Stimulated activated CD8-positive, alpha-beta memory T cell treated with anti-CD3 and anti-CD28 coated beads, Interleukin-15, amount 100 ng/mL, for 4 hours (primary cell): ENCODE measurements around the gene ANKRD1.
"Not testable (repeated sequence)": the region's sequence is repeated elsewhere in the genome, so short reads cannot be mapped to it uniquely, and the experiment has no call there.

Experiments
- DNase-seq, 2 donors: peaks; one replicate each; pipeline ENCODE4 v3.0.0-alpha.2; 2020; ENCODE audit warnings: low read depth in 2 of 2

The ANKRD1 gene

DNA sequence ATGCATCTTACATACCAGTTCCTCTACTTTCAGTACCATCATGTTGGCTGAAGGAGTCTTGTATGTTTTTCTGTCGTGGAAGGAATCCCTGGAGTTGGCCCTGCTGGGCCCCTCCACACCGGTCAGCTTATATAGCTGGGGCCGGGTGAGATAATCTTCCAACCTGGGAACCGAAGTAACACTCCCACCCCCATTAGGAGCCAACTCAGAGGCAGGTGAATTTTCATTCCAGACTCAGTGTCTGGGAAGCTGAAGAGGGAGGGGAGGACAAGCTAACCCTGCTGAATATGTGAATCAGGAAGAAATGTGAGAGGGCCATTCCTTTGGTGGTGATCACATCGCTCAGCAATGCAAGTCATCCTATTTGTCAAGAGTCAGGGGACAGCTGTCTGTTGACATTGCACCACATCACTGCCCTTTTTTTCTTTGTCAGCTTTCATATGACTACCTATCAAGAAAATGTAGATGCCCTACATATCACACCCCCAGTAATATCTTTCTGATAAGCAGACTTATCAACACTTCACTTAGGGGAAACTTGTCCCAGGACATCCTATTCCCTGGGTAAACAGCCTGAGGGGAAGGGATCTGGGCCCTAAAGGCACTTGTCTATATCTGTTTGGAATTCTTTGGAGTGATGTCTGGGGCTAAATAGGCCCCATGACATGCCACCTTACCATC is at the start of gene ANKRD1:
Gene ANKRD1 (minus strand): TSS at position 102 of the 681 bp plus-strand sequence. CDS start 60 bp downstream, at position 42.
- DNase-seq = no peak

DNA sequence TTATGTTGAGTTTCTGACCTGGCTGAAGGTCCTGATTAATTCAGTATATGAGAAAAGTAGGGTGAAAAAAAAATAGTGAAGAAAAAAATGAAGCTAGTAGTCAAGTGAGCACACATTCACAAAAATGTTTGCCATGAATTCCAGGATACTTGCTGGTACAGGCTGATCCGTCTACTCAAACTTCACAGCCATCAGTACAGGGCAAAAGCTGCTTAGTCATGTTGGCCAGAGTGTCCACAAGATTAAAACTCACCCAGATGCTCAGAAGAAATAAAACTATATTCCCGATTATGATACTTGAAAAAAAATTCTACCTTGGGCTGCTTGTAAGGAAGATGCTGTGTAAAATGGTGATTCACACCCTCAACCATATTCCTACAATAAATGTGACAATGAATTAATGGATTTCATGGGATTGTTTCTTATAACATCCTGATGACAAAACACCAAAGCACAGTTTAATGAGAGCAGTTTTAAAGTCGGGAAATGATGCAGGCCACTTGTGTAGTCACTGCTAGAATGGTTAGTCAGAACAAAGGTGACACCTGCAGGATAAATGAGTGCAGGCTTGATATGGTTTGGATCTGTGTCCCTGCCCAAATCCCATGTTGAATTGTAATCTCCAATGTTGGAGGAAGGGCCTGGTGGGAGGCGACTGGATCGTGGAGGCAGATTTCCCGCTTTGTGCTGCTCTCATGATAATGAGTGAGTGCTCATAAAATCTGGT is 49.2 kb upstream of the ANKRD1 start:
- DNase-seq = no peak

DNA sequence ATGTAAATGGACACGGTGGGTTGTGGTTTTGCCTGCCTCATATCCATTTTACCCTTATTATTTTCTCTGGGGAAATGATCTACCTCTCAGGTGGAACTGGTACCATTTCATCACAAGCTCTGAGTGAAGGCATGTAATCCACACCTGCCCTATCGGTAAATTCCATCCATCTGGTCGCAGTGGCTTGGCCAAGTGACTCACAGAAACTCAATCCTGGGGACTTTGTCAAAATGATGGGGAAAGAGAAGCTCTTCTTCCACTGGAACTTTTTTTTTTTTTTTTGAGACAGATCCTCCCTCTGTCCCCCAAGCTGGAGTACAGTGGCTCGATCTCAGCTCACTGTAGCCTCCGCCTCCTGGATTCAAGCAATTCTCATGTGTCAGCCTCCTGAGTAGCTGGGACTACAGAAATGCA is 48.2 kb upstream of the ANKRD1 start:
- no peak for DNase-seq

DNA sequence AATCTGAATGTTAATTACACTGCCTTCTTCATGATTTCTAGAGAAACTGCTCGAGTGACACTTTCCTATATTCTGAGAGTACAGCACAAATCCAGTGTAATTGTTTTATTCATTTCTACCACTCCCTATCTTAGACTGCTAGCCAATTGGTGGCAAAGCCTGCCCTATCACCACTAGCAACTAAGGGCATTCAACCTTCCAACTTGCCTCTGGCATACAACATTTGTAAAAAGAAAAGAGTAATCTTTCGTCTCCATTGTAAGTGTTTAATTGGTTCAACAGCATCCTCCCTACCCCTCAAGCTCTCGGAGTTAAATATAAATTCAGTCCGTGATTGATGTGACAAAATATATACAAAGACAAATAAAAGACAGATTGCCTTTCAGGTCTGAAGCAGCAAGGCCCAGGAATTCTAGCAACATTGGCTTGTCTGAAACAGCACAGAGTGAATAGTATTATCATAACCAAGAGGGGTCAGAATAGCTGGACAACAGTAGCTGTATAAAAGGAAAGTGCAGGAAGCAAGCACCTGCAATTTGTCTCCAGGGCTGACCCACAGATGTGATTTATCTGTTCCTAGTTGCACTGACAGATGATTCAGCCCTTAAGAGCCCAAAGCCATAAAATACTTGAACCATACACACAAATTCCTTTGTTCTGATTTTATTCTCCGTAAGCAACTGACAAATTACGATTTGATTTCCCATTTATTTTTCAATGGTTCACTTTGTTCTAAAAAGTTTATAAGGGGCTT is 47.6 kb upstream of the ANKRD1 start:
- no peak for DNase-seq

DNA sequence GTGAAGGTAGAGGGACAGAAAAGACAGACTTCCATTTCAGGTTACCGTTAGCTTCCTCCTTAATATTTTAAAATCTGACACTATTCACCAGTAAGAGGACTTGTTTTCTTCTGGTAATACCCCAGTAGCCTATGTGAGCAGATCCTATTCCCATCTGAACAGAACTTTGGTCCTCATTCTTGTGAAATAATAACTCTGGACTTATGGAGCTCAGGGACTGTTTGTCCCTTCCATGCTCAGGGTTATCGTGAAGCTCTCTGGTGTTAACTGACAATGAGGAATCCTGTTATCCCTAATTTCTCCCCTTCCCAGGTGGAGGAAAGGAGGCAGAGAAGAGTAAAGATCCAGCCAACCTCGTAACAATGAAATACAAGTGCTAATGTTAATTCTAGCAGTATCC is 47.0 kb upstream of the ANKRD1 start:
- no peak for DNase-seq

DNA sequence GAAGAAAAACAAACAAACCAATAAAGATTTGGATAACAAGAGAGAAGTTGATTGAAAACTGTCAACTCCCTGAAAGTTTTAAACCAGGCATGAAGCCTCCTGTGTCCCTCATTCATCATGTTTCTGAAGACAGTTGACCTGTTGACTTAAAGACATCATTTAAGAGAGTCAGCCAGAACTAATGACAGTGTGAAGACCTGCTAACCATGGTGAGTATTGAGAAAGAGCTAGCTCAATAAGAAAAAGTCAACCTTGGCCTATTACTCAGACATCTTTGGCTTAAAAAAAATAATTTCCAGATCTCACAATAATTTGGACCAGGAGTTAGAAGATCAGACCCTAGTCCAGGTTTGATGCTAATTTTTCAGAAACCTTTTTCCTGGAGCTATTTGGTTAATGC is 45.3 kb upstream of the ANKRD1 start:
- no peak for DNase-seq

DNA sequence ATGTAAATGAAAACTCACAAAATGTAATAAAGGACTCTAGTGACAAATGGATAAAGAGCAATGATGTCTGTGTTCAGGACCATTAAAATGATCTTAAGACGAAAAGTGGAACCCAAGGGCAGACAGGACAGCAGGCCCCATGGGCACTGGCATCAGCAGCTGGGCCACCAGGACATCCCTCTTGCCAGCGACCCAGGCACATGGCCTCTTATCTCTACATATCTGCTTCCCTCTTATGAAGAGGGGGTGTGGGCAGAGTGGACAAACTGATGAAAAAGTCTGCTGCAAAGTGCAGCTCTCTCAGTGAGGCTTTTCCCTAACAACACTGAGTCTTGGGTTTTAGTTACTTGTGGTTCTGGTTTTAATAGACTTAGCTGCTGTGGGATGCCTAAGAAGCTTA is 44.8 kb upstream of the ANKRD1 start:
- no peak for DNase-seq

DNA sequence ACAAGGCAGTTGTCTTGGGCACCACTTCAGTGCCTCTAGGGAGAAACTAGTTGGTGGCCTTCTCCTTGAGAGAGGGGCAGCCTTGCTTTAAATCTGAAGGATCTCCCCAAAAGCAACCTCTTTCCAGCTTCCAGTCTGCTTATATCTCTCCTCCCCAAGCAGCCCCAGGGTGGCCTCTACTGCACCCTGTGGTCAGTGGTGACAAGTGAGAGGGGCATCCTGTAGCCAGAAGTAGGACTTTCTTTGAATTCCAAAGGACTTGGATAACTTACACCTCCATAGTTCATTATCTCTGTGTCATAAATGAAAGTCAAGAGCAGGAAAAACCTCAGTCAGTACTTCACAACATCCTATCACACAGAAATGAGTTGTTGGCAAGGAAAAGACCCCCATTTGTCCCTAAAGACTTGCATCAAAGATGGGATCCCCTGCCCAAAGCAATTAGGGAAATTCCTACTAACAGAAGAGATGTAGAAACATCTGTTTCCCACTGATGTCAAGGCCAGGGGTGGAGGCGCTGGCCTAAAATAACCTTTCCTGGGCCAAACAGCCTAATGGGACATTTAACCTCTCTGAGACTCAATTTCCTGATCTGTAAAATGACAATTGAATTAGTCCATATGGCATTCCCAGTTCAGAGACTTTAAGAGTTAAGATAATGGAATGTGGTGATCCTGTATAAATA is 44.0 kb upstream of the ANKRD1 start:
- DNase-seq = no peak

DNA sequence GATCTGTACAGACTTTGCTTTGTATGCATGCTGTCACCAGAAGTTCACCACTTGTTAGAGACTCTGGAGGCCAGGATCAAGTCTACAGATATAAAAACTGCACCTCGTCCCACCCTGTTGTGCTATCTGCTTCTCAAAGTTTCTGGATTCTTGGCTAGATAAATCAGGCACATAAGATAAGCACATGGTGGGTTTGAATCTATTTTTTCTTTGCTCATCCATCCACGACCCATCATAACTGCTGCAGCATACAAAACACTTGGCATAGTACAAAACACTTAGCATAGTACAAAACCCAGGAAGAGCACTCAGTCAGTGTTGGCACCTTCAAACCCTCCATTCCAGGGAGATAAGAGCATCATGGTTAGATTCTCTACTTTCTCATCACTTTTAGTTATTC is 42.4 kb upstream of the ANKRD1 start:
- DNase-seq = no peak

DNA sequence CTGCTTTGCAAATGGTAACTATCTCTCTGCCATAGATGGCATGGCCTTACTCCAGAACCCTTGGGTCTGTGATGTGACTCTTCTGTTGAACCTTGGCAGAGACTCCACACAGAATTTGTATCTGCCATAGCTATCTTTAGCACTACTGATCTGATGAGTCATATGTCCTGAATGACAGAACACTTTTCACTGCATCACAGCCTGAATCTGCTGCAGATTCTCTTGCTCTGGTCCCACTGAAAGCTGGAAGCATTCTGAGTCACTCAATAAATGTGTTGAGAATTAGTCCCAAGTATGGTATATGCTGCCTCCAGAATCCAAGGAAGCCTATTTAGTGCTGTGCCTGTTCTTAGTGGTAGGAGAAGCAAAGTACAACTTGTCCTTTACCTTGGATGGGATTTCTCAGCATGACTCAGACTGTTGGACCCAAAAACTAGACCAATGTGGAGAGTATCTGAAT is 39.5 kb upstream of the ANKRD1 start:
- DNase-seq = no peak

DNA sequence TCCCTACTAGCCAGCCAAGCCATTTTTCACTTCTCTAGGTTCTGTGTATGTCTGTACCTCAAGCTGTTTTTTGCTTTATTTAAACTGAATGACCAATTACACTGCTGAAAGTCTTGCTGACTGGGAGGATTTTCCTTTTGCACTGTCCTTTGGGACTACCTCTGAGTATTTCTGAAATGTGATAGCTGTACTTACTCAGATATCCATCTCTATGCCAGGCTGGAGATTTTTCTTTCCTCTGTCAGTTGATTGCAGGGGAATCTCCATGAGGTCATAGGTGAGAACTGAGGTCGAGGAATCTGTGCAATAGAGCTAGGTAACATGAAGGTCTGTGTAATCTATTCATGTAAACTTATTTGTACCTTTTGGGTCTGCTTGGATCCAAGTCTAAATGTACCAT is 38.9 kb upstream of the ANKRD1 start:
- DNase-seq = no peak

DNA sequence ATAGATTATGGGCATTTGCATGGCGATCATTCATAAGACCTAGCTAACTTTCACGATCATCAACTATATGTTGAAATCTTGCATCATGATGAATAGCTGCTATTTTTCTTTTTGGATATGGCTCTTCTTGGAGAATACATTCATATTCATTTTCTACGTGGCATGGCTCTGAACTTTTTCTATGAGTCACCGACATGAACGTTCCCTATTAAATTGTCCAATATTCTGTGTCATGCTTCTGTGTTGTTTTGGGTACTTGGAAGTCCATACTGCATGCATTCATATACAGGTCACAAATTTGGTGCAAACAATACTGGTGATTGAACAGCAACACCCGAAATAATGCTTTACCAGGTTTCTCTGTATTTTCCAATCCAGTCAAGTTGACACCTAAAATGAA is 37.9 kb upstream of the ANKRD1 start:
- DNase-seq = no peak

DNA sequence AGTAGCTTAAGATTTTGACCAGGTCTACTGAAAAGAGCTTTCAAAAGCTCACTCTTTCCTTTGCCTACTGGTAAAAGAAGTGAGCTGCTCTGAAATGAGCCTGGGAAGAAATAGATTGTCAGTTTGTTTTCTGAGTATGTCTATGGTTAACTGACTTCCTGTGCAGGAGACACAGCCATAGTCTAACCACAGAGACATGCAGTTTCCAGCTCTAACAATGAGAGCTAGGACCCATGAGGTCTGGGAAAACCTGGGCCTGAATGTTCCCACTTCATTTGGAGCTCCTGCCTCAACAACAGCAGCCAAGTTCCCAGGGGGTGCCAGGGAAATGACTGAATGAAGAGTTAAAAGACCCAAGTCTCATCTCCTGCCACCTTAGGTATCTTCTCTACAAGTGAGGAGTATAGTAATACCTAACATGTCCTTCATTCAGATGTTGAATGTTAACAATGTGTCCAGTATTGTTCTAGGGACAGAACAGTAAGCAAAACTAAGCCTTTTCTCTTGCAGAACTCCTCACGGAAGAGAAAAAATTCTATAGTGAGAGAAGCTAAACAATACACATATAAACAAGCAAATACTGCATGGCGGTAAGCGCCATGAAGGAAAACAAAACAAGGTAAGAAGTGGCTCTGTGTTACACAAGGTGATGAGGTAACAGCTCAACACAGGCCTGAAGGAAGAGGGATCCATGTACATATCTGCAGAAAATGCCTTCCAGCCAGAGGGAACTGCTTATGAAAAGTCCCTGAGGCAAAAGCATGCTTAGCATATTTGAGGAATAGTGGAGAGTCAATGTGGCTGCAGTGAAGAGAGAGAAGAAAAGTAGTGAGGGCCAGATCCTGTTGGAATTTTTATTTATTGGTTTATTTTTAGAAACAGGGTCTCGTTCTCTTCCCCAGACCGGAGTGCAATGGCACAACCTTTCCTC is 26.4 kb upstream of the ANKRD1 start:
- DNase-seq = no peak

DNA sequence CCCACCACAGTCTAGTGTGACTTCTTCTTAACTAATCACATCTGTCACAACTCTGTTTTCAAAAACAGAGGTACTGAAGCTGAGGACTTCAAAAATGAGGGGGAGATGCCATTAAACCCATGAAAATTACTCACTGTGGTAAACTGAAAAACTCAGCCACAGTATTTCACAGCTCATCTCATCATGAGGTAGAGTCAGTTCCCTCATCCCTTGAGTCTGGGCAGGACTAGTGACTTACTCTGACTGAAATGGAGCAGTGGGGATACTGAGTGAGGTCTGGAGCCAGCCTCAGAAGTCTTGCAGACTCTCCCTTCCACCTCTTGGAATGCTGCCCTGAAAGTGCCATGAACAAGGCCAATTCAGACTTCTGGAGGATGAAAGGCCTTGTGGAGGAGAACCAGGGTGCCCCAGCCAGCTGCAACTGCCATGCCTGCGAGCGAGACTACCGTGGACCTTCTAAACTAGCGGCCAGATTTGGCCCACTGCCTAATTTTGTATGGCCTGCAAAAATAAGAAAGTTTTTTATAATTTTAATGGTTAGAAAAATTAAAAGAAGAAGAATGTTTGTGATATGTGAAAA is 24.7 kb upstream of the ANKRD1 start:
- no peak for DNase-seq

DNA sequence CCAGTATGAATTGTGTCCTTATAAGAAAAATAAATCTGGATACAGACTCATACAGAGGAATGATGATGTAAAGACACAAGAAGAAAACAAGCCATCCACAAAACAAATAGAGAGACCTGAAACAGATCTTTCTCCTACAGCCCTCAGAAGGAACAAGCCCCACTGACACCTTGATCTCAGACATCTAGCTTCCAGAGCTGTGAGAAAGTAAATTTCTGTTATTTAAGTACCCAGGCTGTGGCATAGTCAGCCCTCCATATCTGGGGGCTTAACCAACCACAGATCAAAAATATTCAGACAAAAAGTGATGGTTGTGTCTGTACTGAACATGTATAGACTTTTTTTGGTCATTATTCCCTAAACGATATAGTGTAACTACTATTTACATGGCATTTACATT is 23.9 kb upstream of the ANKRD1 start:
- DNase-seq = no peak

DNA sequence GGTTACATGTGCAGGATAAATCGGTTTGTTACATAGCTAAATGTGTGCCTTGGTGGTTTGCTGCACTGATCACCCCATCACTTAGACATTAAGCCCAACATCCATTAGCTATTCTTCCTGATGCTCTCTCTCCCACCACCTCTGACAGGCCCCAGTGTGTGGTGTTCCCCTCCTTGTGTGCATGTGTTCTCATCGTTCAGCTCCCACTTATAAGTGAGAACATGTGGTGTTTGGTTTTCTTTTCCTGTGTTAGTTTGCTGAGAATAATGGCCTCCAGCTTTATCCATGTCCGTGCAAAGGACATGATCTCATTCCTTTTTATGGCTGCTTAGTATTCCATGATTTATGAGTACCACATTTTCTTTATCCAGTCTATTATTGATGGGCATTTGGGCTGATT is 22.1 kb upstream of the ANKRD1 start:
- not testable (repeated sequence) for DNase-seq

DNA sequence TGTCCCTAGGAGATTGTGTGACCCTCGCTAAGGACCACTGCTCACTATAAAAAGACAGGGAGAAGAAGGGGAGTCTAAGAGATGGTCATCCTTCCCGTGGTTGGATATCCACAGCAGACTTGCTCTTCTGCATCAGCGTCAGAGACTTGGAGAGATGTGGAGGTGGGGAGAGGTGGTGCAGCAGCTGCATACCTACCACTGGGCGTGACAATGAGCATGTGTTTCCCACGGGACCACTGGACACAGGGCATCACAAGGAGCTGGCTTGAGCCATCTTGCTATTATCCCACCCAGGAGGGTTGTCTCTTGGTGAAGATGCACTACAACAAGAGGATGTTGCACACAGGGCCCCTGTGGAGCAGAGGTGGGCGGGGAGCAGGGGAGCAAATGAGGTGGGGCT is 18.8 kb upstream of the ANKRD1 start:
- DNase-seq = no peak

DNA sequence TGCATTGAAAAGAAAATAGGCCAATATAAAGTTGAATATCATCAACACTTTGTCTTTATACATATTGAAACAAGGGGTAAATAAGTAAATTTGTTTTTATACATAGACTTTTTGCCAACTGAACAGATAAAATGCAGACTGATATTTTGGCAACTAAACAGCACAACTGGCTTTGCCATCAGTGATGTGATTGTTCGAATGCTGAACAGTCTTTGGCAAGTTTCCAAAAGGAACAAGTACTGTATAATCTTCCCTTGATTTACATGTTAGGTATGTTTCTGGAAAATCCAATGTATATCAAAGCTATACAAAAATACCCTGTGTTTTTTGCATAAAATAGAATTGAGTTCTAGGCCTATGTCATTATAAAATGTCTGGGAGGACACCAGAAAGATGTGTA is 18.2 kb upstream of the ANKRD1 start:
- DNase-seq = no peak

DNA sequence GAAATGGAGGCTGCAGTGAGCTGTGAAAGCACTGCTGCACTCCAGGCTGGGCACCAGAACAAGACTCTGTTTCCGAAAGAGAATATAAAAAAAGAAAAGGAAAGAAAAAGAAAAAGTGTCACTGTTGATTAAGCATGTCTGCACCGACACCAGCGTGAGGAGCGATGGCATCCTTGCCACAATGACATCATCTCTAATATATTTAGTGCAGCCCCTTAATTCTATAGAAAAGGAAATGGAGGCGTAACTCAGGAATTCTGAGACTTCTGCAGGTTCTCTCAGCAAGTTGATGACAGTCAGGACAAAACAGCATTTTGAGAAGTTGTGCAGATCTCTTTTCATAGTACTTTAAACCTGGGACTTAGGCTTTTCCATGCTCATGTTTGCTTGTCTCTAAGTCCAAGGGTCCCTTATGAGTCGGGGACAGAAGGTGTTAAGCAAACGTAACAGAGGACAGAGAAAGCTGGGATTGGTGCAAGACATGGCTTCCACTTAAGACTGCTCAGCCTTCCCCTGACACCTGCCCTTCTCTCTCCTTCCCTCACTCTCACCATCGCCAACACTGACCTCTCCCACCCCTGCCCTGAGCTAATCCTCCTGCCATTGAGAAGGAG is 16.9 kb upstream of the ANKRD1 start:
- no peak for DNase-seq

DNA sequence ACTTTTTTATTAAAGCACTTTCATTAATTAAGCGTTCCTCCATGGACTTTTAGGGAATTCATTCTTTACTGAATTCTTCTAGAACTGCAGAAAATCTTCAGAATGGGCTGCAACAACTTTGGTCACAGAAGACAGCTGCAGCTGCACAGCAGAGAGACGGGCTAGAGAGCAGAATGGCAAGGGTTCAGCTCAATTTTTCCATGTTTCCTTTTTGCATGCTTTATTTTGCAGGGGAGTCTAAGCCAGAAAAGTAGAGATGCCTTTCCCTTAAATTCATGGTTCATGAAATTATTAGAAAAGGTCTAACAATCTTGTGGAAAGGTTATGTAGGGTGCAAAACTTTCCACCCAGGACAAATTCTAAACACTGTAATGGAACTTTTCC is 15.4 kb upstream of the ANKRD1 start:
- no peak for DNase-seq
